Measurements from ENCODE around the gene ENAH.
"Not testable (repeated sequence)": the region's sequence is repeated elsewhere in the genome, so short reads cannot be mapped to it uniquely, and the experiment has no call there.

The ENAH gene

GRCh38 chr1:225484657-225485214, 168.2 kb downstream of the ENAH start:
- DNase-seq = no peak

- DNase-seq = no peak
These were observed 168.9 kb downstream of the ENAH start for GRCh38 chr1:225483818-225484656.

GRCh38 chr1:225482421-225482950, 170.4 kb downstream of the ENAH start:
- DNase-seq = no peak

DNA sequence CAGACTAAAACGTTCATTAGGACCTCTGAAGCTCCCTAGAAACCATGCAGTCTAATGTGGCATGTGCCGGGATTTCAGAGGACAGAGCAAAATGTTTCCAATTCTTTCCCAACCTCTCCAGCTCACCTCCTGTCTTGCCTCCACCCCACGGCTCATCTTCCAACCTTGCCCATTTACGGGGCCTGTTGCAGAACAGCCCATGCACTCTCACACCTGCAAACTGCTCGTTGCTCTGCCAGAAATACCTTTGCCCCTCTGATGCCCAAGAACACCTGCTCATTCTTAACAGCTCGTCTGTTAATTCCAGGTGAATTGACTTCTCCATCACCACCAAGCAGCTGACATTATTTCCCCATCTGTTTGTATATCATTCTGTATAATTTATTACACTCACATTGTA, 171.2 kb downstream of the ENAH start:
- DNase-seq = peak; percentile 47

GRCh38 chr1:225480825-225481434, 172.0 kb downstream of the ENAH start:
- peak; percentile 79 for DNase-seq

DNA sequence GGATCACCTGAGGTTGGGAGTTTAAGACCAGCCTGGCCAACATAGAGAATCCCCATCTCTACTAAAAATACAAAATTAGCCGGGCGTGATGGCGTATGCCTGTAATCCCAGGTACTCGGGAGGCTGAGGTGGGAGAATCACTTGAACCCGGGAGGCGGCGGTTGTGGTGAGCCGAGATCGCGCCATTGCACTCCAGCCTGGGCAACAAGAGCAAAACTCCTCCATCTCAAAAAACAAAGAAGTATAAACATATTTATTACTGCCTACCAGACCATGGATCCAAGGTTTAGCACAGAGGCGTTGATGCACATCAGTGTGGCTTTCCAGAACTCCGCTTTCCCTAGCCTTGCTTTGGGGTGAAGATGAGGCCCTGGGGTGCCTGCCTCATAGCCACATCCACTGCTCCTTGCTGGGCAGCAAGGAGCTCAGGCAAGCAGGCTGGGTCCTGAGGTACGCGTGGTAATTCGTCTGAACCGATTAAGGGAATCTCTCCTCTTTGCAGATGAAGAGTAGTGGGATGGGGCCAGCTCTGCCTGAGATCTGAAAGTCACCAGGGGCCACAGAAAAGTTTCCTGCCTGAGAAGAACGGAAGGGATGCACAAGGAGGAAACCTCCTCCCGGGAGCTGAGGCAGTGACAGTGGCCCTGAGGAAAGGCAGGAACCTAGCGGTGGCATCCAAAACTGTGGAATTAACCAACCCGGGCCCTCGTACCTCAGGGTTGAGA, 172.8 kb downstream of the ENAH start:
- DNase-seq = no peak

DNA sequence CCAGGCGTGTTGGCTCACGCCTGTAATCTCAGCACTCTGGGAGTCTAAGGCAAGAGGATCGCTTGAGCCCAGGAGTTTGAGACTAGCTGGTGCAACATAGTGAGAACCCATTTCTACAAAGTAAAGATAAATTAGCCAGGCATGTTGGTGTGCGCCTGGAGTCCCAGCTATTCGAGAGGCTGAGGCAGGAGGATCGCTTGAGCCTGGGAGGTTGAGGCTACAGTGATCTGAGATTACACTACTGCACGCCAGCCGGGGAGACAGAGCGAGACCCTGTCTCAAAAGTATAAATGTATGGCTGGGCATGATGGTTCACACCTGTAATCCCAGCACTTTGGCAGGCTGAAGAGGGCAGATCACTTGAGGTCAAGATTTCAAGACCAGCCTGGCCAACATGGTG, 173.6 kb downstream of the ENAH start:
- DNase-seq = no peak

- no peak for DNase-seq
These were observed 175.5 kb downstream of the ENAH start for GRCh38 chr1:225477296-225477911.

DNA sequence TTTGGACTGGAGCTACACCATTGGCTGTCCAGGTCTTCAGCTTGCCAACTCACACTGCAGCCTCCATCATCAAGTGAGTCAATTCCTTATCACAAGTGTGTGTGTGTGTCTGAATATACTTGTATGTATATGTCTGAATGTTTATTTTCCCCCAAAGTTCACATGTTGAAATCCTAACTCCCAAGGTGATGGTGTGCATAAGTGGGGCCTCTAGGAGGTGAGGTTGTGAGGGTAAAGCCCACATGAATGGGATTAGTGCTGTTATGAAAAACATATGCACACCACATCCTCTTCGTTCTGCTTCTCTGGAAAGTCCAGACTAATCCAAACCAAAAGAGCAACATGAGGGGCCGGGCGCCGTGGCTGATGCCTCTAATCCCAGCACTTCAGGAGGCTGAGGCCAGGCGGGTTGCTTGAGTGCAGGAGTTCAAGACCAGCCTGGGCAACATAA, 176.4 kb downstream of the ENAH start:
- DNase-seq = no peak

DNA sequence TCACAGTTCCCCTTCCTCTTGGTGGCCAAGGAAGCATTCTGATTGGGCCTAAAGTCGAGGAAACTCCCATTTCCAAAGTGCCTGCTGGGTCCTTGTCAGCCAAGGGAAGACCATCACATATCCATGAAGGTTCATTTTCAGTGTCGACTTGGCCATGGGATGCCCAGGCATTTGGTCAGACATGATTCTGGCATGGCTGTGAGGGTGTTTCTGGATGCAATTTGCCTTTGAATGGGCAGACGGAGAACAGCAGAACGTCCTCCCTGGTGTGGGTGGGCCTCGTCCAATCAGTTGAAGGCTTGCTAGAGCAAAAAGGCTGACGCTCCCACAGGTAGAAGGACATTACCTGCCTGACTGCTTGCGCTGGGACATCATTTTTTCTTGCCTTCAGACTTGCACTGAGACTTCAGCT, 176.8 kb downstream of the ENAH start:
- DNase-seq = no peak

DNA sequence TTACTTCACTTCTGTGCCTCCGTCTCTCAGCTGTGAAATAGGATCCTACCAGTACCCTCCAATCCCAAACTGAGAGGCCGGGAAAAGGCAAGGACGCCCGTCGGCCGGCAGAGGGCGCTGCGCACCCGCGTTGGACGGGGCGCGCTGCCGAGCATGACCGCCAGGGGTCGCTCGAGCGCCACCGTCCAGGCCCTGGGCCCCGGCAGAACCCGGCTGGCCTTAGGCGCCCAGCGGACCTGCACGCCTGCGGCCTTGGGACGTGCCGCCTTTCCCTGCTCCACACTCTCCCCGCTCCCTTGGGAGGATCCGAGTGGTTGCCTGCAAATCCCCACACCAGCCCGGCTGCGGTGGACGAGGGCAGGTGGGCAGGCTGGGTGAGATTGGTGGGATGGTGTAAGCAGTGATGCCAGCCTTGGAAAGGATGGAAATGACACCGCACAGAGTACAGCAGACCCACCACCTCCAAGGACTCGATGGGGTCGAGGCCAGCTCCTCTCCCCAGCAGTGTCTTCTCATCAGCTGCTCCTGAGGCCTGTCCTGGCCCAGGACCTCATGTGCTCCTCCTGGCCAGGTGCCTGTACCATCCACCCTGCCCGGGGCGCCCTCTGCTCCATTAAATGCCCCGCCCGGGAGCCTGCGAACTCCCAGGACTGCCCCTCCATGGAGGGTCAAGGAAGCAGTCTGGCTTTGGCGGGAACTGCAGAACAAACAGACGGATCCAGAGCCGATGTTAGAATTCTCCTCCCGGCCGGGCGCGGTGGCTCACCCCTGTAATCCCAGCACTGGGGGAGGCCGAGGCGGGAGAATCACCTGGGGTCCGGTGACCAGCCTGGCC, 177.7 kb downstream of the ENAH start:
- no peak for DNase-seq

- no peak for DNase-seq
These were observed 178.4 kb downstream of the ENAH start for GRCh38 chr1:225474439-225474985.

- DNase-seq = not testable (repeated sequence)
These were observed 179.1 kb downstream of the ENAH start for GRCh38 chr1:225473676-225474438.

DNA sequence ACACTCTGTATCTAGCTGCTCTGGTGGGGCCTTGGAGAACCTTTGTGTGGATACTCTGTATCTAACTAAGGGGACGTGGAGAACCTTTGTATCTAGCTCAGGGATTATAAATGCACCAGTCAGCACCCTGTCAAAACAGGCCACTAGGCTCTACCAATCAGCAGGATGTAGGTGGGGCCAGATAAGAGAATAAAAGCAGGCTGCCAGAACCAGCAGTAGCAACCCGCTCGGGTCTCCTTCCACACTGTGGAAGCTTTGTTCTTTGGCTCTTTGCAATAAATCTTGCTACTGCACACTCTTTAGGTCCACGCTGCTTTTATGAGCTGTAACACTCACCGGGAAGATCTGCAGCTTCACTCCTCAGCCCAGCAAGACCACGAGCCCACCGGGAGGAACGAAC, 179.7 kb downstream of the ENAH start:
- not testable (repeated sequence) for DNase-seq

DNA sequence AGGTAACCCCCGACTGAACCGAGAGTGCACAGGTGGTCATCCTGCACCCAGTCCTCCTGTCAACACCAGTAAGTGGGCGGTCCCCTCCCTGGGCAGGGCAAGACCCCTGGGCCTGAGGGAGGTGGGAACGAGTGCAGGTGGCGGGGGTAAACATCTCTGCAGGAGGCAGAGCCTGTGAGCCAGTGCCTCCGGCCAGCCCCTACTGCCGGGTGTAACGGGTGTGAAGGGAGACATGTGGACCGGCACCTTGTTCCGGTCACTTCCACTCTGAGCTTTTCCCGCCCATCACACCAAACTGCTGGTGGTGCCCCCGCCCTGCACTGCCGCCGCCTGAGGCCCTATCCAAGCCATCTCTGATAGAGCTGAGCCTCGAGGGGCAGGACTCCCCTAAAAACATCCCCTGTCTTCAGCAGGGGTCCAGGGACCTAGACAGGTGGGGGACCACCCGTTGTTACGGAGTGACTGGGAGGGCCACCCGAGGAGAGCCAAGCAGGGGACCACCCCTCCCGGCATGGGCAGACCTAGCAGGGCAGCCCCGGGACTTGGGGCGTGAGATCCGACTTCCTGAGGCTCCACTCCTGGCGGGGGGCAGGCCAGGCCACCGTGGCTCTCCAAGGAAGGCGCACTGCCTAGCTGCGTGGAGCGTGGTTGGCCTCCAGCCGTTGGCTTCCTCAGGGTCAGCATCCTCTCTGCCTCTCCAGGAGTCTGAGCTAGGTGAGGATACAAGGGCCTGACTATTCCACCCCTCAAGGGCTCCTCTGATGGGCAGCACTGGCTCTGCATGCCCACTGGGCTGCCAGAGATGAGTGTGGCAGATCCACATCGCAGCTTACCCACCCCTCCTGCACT, 181.2 kb downstream of the ENAH start:
- DNase-seq = no peak

DNA sequence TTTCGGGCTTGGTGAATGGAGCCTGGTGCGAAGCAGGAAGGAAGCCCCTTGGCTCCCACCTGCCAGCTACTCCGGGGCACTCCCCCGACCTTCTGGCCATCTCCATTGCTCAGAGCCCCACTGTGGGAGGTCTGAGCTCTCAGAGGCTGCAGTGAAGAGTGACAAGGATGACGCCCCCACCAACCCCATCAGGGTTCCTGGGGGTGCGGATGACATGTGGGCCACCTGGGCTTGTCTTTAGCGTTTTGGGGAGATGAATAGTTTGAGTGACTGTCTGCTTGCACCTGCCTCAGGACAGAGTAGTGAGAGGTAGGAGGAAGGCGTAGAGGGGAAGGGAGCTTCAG, 181.8 kb downstream of the ENAH start:
- no peak for DNase-seq

- DNase-seq = no peak
These were observed 182.5 kb downstream of the ENAH start for GRCh38 chr1:225470211-225471108.

GRCh38 chr1:225469051-225469450, 183.9 kb downstream of the ENAH start:
- DNase-seq = no peak

All from NCI-H510A (cell line).